HL-60/S4 (cell line): ENCODE results near the gene ARMH1.

ENCODE experiments used
- in situ Hi-C: fragments of 300-500 bp; cut with MboI; formaldehyde crosslinking; loops from 2 replicates; pipeline ENCODE4 v1.14.3; 2022; ENCODE audit warnings: low sequenced_read_pairs

ARMH1 gene

DNA sequence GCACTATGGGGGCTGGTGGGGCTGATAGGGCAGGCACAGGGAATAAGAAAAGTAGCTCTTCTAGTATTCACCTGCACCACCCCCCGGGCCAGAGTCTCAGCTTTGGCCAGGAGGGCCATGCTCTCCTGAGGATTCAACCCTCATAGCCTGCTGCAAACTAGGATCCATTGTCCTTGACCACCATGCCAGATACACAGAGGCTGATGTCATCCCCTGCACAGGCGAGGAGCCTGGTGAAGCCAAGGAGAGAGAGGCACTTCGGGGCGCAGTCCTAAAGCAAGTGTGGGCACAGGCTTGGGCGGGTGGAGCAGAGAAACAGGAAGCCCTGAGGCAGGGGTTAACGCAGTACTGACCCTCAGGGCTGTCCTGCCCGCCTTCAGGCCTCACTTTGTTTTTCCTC is 29.7 kb upstream of the ARMH1 start:
- in situ Hi-C loops, result no loop called here

DNA sequence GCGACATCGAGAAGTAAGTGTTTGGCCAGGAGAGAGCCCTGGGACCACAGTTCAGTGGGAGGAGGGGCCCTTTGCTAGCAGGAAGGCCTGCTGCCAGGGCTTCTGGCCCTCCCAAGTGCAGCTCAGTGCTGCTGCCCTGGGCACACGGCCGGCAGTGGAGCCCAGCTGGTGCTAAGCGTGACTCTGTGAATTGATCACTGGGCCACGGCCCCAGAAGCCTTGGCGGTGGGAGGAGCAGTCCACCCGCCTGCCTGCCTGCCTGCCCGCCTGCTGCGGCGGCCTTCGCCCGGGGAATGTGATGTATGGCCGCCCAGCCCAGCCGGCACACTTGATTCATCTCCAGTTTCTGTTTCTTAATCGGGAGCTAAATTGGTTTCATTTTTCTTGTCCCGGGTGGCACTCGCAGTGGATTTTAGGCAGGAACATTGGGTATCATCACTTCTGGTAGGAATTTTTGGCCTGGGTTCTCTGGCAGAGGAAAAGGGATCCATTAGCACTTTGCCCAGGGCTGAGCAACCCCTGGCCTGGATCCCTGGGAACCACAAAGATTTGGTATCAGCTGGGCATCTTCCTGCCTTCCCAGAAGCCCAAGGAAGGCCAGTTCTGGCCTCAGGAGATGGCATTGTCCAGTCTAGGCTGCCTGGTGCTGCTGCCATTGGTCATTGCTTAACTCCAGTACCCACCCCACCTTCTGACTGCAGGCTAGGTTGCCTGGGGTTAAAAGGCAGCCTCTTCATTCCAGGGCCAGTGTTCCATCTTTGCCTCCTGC is 28.9 kb upstream of the ARMH1 start:
- in situ Hi-C loops, result no loop called here

DNA sequence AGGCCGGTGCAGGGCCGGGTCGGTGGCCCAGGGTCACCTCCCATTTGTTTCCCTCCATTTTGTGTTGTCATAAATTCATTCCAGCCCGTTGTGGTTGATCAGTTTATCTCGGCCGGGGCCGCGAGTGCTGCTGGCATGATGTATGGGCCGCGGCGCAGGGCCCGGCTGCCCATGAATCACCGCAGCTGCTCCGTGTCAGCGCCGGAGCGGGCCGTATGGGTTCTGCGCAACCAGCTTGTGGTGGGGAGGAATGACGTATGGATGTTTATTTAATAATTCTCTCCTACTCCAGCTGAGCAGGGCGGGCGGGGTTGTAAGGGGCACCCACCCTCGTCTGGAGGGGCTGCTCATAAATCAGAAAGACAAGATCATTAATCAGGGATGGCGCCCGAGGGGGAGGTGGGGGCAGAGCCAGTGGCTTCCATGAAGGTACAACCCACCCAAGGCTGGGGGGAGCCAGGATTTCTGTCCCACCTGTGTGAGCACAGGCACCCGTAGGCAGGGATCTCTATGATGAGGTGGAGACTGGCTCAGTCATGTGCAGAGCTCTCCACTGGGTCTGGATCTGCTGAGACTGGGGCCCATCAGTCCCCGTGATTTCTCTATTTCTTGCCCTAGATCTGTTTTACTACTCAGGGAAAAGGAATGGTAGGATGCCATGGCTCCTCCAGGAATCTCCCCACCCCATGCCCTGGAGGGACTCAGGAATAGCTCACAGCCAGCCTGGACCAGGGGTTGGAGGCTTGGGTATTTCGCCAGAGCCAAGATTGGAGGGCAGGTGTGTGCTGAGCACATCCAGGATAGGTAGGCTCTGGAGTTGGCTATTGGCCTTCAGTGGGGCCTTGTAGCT is 28.0 kb upstream of the ARMH1 start:
- in situ Hi-C loops, result no loop called here

DNA sequence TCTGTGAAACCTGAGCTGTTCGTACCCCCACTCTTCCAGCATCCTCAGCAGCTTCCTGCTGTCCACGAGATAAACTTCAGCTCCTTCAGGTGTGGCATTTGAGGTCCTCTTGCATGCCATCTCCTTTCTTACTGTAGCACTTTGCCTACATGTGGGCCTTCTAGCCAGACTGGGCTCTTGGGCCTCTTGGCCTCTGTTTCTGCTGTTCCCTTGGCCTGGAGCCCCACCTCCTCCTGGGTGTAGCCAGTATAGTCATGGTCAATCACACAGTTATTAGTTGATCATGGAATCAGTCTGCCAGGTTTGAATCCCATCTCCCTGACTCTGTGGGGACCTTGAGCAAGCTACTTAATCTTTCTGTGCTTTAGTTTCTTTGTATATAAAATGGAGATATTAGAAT is 26.6 kb upstream of the ARMH1 start:
- in situ Hi-C loops, result no loop called here

DNA sequence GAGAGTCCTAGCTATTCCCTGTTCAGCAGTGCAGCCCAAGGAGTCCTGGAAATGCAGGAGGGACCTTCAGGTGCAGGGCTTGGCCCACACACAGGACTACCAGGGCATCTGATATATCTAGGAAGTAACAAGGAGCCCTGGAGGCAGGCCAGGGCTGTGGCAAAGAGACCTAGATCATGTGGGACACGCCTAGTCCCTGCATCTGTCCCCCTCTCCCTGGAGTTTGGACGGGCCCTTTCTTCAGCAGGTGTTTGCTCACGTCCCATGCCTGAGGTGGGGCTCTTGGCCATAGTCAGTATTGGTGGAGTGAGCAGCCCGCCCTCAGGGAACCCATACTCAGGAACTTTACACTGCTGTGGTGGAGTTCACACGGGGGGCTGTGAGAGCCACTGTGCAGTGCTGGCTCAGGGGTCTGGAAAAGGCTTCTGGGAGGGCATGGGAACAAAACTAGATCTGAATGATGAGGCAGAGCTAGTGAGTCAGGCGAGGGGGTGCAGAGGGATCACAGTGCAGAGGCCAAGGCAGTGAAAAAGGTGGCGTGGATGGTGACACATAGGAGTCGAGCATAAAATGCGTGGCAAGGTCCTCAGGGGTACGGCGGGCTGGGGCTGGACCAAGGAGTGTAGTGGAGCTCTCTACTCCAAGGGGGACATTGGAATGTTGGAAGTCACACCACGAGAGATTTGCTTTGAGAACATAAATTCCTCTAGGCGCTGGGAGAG is 25.8 kb upstream of the ARMH1 start:
- in situ Hi-C loops, result no loop called here

DNA sequence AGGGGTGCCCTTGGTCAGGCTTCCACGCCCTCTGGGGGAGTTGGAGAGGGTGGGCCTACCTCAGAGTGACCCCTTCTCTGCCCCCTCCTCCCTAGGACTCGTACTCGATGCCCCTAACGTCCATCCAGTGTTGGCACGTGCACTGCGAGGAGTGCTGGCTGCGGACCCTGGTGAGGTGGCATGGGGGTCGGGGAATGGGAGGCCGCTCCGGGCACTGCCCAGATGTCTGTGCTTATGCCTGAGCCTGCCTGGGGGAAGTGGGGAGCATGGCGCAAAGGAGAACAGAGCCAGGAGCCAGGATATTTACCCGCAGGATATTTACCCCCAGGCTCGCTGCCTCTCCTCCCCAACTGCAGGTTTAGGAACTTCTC is 24.7 kb upstream of the ARMH1 start:
- in situ Hi-C loops, result no loop called here

DNA sequence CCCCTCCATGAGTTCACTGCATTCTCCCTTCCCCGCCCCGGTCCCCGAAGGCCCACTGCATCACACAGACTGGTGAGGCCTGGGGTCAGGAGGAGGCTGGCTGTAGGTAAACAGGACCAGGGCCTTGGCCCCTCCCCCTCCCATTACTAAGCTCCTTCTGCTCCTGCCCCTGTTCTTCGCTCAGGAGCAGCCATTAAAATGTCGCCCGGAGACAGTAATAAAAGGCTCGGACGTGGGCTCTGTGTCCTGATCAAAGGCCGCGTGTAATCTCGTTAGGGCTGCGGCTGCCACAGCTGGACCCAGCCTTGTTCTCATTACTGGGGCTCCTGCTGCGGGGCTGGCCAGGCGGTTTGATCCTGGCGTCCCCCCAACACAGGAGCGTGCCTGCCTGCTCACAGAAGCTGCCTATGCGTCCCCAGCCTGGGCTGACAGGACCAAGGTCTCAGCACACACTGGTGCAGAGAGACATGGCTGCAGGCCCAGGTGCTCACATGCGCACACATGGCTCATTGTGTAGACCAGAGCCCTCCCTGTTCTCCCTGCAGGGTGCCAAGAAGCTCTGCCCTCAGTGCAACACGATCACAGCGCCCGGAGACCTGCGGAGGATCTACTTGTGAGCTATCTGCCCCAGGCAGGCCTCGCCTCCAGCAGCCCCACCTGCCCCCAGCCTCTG is 24.2 kb upstream of the ARMH1 start:
- in situ Hi-C loops, result no loop called here

DNA sequence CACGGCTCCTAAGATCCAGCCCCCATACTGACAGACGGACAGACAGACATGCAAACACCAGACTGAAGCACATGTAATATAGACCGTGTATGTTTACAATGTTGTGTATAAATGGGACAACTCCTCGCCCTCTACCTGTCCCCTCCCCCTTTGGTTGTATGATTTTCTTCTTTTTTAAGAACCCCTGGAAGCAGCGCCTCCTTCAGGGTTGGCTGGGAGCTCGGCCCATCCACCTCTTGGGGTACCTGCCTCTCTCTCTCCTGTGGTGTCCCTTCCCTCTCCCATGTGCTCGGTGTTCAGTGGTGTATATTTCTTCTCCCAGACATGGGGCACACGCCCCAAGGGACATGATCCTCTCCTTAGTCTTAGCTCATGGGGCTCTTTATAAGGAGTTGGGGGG is 23.4 kb upstream of the ARMH1 start:
- in situ Hi-C loops, result no loop called here

DNA sequence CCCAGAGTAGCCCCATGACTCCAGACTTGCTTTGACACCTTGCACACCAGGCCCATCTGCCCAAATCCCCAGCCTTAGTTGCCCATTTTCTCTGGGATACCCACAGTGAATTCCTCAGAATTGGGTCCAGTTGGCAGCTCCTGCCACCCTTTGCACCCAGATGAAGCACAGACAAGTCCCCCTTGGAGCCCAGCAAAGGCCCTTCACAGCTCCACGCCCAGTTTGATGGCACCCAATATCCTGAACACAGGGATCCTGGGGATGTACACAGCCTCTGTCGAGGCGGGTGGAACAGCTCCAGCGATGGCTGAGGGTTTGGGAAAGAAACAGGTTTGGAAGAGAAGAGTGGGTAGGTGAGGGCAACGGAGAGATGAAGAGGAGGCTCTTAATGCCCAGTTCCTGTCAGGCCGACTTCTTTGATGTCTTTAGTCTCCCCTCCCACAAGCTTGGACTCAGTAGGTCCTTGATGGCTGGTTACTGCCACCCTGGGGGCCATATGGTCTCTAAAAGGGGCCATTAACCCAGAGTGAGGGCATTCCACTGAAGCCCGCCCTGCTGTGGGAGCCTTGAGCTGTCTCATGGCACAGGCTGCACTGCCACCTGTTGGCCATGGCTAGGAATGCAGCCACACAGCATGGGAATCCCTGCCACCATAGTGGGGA is 21.9 kb upstream of the ARMH1 start:
- in situ Hi-C loops, result no loop called here

DNA sequence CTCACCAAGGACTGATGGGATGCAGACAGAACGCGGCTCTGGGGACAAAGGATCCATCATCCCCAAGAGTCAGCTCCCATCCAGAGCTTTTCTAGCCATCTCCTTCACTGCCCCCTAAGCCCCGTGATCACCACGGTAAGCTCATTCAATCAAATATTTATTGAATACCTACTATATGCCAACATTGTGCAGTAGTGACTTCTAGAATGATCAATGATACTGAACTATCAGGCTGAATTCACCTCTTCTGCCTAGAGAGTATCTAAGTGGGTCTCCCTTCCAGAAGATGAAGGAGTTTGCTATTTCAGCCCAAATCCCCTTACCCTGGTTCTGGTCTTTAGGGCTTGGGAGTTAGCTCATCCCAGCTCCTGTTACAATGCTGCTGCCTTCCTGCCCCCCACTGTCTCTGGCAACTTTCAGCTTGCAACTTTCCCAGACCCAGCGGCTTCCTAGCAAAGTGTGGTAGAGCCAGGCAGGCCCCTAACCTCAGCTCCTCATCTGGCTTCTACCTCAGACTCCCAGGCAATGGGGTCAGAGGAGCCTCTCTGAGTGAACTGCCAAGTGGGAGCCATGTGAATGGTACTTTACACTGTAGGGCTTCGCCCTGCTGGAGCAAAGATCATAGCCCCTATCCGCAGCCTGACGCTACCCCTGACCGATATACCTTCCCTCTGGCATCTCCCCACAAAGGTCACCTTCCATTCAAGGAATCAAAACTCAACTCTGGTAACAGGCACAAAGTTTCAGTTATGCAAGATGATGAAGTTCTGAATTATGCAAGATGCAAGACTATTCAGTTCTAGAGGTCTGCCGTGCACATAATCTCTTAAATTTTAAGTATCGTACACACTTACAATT is 21.2 kb upstream of the ARMH1 start:
- in situ Hi-C loops, result no loop called here

DNA sequence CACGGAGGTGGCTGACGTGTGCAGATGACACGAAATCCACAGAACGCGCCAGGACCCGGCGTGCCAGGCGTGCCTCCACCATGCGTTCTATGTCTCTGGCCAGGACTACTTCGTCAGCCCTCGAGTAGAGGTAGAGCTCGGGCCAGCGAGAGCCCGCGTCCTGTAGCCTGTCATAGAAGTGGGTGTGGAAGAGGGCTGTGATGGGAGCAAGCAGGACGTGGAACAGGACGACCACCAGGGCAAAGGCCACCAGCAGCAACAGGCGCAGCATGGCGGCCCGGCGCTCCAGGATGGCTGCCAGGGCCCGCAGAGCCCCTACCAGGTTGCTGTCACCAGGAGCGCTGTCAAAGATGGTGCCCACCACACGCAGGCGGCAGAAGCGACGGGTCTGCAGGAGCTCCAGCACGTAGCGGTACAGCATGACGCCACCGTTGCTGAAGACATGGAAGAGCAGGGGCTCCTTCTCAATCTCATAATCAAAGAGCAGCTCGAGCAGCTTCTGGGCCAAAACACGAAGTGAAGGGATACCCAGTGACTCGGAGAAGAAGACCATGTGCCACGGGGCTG is 19.8 kb upstream of the ARMH1 start:
- in situ Hi-C loops, result no loop called here

DNA sequence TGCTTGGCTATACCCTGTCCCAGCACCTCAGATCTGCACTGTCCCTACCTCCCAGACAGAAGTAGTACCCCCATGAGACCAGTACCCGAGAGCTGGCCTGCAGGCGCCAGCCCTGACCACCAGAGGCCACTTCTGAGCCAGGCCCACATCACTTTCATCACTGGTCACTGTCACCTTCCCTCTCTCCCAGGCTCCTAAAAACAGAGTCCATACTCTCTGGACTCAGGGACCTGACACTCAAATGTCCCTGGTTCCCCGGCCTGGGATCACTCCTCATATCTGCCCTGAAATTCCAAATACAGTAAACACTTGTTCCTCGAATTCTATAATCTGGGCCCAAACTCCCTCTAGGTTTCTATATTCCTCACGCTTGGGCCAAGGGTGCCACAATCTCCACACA is 18.9 kb upstream of the ARMH1 start:
- in situ Hi-C loops, result no loop called here

DNA sequence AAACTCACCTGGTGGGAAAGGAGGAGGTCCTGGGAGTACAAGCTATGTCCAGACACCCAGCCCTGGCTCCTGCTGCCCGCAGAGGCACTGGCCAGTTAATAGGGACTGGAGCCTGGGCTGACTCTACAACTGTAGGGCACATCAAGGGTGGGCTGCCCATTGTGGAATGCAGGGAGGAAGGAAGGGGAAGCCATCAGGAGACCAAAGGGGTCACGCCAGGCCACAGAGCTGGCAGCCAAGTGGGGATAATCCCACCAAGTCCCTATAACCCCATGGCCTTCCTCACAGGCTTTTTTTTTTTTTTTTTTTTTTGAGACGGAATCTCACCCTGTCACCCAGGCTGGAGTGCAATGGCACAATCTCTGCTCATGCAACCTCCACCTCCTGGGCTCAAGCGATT is 14.9 kb upstream of the ARMH1 start:
- in situ Hi-C loops, result no loop called here

DNA sequence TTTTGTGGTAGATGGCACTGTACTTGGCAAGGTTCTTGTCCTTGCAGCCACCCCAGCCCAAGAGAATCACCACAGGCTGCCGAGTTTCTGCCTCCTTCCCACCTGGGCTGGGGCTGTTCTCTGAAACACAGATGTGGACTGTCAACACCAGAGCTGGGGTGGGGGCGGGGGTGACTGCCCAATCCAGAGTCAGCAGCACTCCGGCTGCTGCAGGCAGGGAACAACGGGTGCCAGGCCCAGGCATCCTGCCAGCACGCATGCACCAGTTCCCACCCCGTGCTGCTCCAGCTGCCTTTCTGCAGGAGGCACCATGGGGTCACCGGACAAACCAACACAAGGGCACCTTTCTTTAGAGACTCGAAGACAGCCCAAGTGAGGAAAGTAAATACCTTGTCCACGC is 14.3 kb upstream of the ARMH1 start:
- in situ Hi-C loops, result no loop called here

DNA sequence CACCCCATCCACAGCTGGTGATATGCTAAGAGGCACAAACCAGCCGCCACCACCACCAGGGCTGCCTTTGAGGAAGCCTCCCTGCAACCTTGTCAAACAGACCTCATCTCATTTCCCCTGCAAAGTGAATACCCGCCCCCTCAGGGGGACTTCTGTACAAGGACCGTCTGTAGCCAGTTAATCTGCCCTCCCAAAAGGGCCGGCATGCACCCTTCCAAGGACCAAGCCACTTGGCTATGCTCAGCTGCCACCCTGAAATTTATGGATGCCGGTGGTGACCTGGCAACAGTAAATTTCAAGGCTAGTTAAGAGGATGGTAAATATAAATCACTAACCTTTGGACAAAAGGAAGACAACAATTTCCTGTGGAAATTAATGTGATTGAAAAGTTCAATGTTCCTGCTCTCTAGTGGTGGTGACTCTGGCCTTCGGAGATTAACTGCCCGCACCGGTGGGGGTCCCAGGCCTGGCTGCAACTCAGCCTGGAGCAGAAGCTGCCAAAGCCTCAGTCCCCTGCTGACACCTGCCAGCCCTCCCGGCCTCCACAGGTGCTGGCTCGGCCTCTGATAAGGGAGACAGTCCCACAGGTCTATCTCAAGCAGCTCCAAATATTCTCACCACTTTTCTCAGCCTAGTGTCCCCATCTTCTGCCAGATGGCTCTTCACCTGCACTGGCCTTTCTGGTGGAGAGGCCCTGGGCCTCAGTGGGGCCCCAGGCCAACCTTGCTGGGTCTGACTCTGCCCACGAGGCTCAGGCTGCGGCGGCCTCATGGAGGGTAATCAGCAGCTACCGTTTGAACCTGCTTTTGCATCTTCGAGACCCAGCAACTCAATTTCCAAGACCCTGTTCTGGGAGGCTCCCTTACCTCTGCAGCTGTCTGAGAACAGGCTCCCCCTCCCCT is 12.5 kb upstream of the ARMH1 start:
- in situ Hi-C loops, result no loop called here

DNA sequence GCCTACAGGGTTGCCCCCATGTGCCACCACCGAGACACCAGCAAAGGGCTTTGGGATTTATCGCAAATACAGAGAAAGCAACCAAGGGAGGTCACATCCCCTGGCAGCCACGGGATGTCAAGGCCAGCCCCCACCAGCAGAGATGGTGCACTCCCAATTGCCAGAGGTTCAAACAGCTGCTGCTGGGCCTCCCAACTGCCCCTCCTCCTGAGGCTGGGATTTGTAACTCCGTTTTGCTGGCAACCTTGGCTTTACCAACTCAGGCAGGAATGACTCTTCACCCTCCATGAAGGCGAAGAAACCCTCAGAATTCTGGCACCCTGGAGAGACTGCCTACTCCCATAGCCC is 11.9 kb upstream of the ARMH1 start:
- in situ Hi-C loops, result no loop called here

DNA sequence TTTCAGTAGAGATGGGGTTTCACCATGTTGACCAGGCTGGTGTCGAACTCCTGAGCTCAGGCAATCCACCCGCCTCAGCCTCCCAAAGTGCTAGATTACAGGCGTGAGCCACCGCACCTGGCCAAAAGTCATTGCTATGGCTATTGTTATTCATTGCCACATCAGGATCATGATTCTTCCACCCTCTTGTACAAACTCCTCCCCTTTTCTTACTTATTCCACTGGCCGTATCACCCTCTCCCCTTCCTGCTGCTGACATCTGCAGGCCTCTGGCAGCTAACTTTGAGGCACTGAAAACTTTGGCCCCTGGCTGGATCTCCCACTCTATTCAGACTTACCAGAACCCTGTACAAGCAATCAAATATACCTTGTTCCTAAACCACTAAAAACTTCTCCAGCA is 11.1 kb upstream of the ARMH1 start:
- in situ Hi-C loops, result no loop called here

DNA sequence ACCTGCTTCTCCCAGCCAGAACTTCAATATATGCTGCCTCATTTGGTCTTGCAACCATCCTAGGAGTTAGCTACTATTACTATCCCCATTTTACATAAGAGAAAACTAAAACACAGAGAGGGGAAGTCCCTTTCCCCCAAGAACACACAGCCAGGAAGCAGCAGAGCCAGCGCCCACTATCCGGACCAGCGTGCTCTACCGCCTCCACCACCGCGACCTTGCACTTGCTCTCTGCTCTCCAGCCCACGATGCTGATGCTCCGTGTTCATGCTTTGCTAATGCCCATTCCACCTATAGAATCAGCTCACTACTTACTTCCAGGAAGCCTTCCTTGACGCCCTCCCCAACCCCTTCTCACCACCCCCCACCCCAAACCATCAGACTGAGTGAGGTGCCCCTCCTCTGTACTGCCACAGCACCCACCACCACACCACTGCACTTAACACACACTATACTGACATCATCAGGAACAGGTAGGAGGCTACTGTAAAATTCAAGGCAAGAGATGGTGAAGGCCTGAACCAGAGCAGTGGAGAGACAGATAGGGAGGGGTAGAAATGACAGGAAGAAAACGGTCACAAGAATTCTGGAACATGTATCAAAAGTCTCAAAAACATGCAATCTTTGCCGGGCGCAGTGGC is 9.7 kb upstream of the ARMH1 start:
- in situ Hi-C loops, result no loop called here
